ENCODE results near the gene SYT8. TPM values are rescaled to one million over a fixed set of nuclear protein-coding genes. Genes with fewer than 3 reads are reported as not detected.

SYT8 gene
- total RNA-seq, 2 experiments from 2014 or later: not detected

DNA sequence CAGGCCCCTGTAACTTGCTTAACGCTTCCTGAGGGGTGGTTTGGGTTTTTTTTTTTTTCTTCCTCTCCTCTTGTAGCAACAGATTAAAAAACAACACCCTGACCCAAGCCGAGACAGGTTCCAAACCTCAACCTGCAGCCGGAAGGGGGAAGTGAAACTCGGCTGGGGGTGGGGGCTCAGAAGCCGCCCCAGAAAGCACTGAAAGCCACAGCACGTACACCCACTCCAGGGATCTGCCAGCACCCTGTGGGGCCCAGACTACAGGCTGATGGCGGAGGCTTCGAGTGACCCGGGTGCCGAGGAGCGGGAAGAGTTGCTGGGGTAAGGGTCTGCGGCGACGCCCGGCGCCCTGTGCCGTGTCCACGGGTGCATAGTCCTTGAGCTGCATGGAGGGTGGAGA lies 18.1 kb downstream of the SYT8 start, which contains the start of gene LSP1:
TSS of gene LSP1 (plus strand) at position 208 of the 400 bp plus-strand sequence. CDS start at position 269, 61 bp downstream.
- peak within 1 kb of the TSS; percentile 93 for H3K27ac Mint-ChIP-seq
- intact Hi-C loops (cut with micrococcal nuclease): loop anchor here (1.0 to 5.0 kb wide), 5 partner anchors 9 to 414 kb away; partner anchors contain the start of gene PRR33
- peaks cover 77% of the 10 kb centered on the region for H3K4me1 Mint-ChIP-seq (ENCODE audit: low read depth)
- no peaks in the 10 kb centered on the region for H3K36me3 Mint-ChIP-seq (ENCODE audit: low read depth)
- H3K27me3 Mint-ChIP-seq (ENCODE audit: low read depth): no peaks in the 10 kb centered on the region
- DNase-seq: peak; percentile 90
- no peaks in the 10 kb centered on the region for H3K9me3 Mint-ChIP-seq
- peak within 1 kb of the TSS; percentile 84 for H3K4me3 Mint-ChIP-seq
- CTCF ChIA-PET: interaction anchor here (0.8 to 6.6 kb wide), 8 partner anchors 20 to 299 kb away, joined by 3 to 42 read pairs (median 5); no protein-coding TSS in a partner anchor

DNA sequence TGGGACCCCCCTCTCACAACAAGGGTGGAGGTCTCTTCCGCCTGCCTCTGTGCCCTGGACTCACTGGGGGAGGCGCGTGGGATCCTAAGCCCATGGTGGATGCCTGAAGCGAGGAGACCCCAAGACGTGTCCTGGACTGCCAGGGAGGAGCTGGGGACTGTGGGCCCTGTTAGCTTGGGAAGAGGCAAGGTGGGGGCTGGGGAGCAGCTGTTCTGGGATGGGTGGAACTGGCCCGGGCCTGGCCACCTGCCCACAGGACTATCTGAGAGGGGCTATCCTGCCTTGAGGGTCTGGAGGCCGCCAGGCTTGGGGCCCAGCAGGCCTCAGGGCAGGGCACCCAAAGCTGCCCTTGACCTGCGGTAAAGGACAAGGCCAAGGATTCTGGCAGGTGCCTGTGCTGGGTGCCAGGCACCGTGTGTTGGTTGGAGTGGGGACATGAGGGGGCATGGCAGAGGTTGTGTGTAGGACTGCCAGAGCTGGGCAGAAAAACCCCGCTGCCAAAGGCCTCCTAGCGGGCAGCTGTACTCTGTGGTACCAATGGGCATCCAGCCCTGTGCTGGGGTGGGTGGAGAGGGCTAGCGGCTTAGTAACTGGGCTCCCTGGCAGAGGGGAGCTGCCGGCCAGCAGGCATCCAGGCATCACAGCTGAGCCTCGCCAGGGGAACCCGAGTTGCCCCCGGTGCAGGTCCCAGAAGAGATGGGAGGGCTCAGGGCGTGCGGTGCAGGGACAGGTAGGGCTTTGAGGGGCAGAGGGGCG lies 18.8 kb downstream of the SYT8 start:
- H3K36me3 Mint-ChIP-seq (ENCODE audit: low read depth): no peaks in the 10 kb centered on the region
- H3K9me3 Mint-ChIP-seq: no peaks in the 10 kb centered on the region
- peaks cover 73% of the 10 kb centered on the region for H3K4me1 Mint-ChIP-seq (ENCODE audit: low read depth)
- peak; percentile 31 for DNase-seq
- peak overlapping the region; percentile 84 for H3K4me3 Mint-ChIP-seq
- no peaks in the 10 kb centered on the region for H3K27me3 Mint-ChIP-seq (ENCODE audit: low read depth)
- CTCF ChIA-PET: interaction anchor here (0.7 to 6.6 kb wide), 10 partner anchors 16 to 299 kb away, joined by 3 to 42 read pairs (median 5); no protein-coding TSS in a partner anchor
- peak overlapping the region; percentile 93 for H3K27ac Mint-ChIP-seq
- intact Hi-C loops (cut with micrococcal nuclease): loop anchor here (1.0 to 5.0 kb wide), 5 partner anchors 9 to 414 kb away; partner anchors contain the start of gene PRR33

DNA sequence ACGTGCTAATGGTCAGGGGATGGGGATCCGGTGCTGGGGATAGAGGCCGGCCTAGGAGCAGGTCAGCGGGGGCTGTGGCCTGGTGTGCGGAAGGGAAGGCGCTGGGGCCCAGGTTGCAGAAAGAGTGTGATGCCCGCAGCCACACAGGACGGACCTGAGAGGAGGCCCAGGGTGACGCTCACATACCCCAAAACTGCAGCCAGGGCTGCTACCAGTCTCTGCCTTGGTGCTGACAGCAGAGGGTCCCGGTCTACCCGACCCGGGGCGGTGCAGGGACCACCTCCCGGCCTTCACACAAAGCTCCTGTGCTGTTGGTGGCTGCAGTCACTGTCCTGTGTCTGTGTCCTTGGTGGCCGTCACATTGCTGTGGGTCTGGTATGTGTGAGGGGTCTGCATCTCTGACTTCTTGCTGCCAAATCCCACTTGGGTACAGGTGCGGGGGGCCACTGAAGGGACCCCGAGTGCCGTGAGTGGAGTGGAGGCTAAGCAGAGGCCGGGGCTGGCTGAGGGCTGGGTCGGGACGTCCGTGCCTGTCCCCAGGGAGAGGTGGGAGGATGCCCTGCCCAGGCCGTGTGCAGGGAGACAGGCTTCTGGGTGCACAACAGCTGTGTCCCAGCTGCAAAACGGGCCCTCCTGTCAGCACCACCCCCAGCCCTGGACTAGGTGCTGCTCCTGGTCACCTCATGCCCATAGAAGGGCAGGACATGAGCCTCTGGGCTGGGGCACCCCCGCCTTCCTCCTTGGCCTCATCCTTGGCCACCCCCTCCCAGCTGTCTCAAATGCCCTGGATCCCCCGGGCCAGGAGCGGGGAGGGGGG lies 19.6 kb downstream of the SYT8 start:
- Mint-ChIP-seq H3K4me3 (peak overlapping the region; percentile 84), H3K4me1 (ENCODE audit: low read depth) (peaks cover 66% of the 10 kb centered on the region), H3K27ac (no peak overlapping the region), H3K36me3 (ENCODE audit: low read depth) (no peaks in the 10 kb centered on the region), H3K27me3 (ENCODE audit: low read depth) (no peaks in the 10 kb centered on the region), H3K9me3 (no peaks in the 10 kb centered on the region)
- peak; percentile 25 for DNase-seq
- CTCF ChIA-PET: interaction anchor here (0.7 to 6.6 kb wide), 7 partner anchors 15 to 298 kb away, joined by 3 to 42 read pairs (median 7); no protein-coding TSS in a partner anchor
- intact Hi-C loops (cut with micrococcal nuclease): loop anchor here (5.0 kb wide), 1 partner anchor 413 kb away; no protein-coding TSS in a partner anchor

DNA sequence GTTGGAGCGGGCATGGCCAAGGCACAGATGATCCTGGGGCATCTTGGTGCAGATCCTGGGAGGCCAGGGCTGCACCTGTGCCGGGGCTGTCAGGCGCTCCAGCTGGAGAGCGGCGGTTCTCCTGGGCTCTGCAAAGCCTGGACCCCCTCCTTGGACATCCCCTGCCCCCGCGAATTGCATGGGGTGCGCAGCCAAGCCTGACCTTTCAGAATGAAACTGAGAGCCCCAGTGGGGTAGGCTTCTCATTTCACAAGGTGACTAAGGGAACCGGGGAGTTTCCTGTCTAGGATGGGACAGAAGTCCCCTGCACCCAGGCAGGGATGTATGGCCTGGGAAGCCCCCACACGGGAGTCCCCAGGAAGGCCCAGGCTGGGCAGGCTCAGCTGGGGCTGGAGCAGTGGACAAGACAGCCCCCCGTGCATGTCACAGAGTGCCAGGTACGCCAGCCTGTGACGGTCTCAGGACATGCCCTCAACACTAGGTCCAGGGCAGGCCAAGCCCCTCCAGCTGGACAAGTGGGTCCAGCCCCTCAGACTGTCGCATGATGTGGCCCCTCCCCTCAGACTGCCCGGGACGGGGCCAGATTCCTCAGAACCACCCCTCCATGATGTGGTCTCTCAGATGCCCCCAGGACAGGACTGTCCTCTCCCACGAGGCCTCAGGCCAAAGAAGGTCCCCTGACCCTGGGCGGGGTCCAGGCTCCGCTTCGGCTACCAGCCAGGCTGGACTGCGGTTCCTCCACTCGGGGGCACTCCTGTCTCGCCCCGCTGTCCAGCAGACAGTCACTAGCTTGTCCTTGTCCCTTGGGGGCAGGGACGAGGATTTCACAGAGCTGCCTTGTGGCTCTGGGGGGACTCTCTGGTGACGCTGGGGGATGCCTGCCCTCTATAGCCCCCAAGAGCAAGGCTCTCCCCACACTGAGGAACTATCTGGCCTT lies 20.4 kb downstream of the SYT8 start:
- DNase-seq: peak; percentile 80
- intact Hi-C loops (cut with micrococcal nuclease): loop anchor here (5.0 kb wide), 1 partner anchor 412 kb away; no protein-coding TSS in a partner anchor
- H3K27me3 Mint-ChIP-seq (ENCODE audit: low read depth): no peaks in the 10 kb centered on the region
- H3K27ac Mint-ChIP-seq: no peak overlapping the region
- no peaks in the 10 kb centered on the region for H3K9me3 Mint-ChIP-seq
- H3K36me3 Mint-ChIP-seq (ENCODE audit: low read depth): no peaks in the 10 kb centered on the region
- CTCF ChIA-PET: interaction anchor here (6.6 kb wide), 1 partner anchor 27 kb away, joined by 42 read pairs; no protein-coding TSS in a partner anchor
- peaks cover 60% of the 10 kb centered on the region for H3K4me1 Mint-ChIP-seq (ENCODE audit: low read depth)
- H3K4me3 Mint-ChIP-seq: no peak overlapping the region

DNA sequence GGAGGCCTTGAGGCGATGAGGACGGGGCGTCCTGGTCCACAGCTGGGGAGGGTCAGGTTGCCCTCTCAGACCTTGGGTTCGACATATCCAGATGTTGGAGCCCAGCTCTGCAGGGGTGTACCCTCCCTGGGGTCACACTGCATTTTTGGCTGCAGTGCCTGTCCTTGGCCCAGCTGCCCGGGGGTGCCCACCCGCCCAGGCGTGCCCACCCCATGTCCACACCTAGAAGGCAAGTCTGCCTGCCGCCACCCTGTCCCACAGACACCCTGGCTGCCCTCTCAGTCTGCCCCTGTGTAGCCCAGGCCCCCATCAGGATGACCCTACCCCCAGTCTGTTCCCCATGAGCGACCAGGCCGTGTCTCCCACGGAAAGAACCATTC lies 21.1 kb downstream of the SYT8 start:
- Mint-ChIP-seq H3K27ac (no peak overlapping the region), H3K4me1 (ENCODE audit: low read depth) (peaks cover 54% of the 10 kb centered on the region), H3K27me3 (ENCODE audit: low read depth) (no peaks in the 10 kb centered on the region), H3K4me3 (no peak overlapping the region), H3K36me3 (ENCODE audit: low read depth) (no peaks in the 10 kb centered on the region), H3K9me3 (no peaks in the 10 kb centered on the region)
- intact Hi-C loops (cut with micrococcal nuclease): no loop called here
- DNase-seq: no peak
- CTCF ChIA-PET: interaction anchor here (6.6 kb wide), 1 partner anchor 26 kb away, joined by 42 read pairs; no protein-coding TSS in a partner anchor

DNA sequence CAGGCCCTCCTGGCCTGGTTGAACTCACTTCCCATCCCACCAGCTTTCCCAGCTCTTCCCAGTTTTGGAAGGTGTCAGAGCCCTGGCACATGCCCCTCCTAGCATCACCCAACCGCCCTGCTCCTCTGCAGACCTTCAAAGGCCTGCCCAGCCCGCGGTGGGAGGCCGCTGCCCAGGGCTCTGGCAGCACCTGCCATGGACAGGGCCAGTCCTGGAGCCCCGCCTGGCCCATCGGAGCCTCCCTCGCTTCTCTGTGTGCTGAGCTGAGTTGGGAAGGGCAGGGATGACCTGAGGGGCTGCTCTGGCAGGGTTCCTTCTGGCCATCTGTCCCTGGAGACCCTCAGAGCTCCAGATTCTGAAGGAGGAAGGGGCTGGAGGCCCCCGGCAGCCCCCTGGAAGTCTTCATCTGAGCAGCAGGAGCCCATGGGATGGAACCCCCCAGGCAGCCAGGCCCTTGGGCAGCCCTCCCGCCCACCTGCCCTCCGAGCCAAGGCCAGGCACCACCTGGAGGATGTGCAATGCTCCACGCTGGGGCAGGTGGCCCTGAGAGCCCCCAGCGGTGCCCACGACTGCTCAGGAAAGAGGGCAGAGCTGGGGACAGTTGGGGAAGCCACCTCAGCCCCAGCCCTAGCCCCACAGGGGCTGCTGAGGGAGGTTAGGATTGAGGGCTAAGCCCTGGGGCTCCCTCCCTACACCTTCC lies 21.7 kb downstream of the SYT8 start:
- Mint-ChIP-seq H3K9me3 (no peaks in the 10 kb centered on the region), H3K4me1 (ENCODE audit: low read depth) (peaks cover 48% of the 10 kb centered on the region), H3K27me3 (ENCODE audit: low read depth) (no peaks in the 10 kb centered on the region), H3K27ac (no peak overlapping the region), H3K4me3 (no peak overlapping the region), H3K36me3 (ENCODE audit: low read depth) (no peaks in the 10 kb centered on the region)
- no peak for DNase-seq
- CTCF ChIA-PET: interaction anchor here (6.6 kb wide), 1 partner anchor 26 kb away, joined by 42 read pairs; no protein-coding TSS in a partner anchor
- intact Hi-C loops (cut with micrococcal nuclease): no loop called here

DNA sequence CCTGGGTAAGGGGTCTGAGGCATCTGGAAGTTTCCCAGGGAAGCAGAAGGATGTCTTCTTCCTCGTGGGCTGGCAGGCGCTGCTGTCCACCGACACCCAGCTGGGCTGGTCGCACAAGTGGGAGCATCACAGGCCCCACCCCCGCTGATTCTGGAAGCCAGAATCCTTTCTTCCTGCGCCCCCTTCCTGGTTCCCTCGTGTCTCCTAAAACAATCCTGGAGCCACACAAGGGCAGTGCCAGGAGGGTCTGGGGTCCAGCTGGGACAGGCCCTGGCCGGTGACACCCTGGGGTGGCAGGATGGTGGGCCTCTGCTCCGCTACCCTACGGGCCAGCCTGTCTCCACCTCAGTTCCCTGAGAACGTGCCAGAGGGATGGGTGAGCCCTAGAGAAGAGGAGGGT lies 22.3 kb downstream of the SYT8 start:
- no peak for DNase-seq
- CTCF ChIA-PET: no interaction called here
- H3K4me1 Mint-ChIP-seq (ENCODE audit: low read depth): peaks cover 42% of the 10 kb centered on the region
- no peak overlapping the region for H3K4me3 Mint-ChIP-seq
- H3K36me3 Mint-ChIP-seq (ENCODE audit: low read depth): no peaks in the 10 kb centered on the region
- H3K9me3 Mint-ChIP-seq: no peaks in the 10 kb centered on the region
- intact Hi-C loops (cut with micrococcal nuclease): no loop called here
- no peaks in the 10 kb centered on the region for H3K27me3 Mint-ChIP-seq (ENCODE audit: low read depth)
- no peak overlapping the region for H3K27ac Mint-ChIP-seq

DNA sequence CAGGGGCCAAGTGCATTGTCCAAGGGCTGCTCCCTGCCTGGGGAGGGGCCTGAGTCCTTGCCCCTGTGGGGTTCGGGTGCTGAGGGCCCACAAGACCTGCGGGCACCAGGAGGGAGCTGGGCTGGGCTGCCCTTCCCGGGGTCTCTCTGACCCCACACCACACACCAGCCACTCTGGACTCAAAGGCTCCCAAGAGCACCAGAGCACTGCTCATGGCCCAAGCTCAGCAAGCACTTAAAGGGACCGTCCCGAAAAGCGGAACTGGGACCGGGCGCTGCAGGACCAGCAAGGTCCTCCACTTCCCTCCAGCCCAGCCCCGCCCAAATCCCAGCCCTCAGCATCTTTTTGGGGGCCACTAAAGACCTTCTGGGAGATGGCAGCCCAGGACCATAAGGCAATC lies 23.4 kb downstream of the SYT8 start:
- Mint-ChIP-seq H3K36me3 (ENCODE audit: low read depth) (no peaks in the 10 kb centered on the region), H3K27ac (no peak overlapping the region), H3K9me3 (no peaks in the 10 kb centered on the region), H3K4me1 (ENCODE audit: low read depth) (peaks cover 31% of the 10 kb centered on the region), H3K27me3 (ENCODE audit: low read depth) (no peaks in the 10 kb centered on the region), H3K4me3 (no peak overlapping the region)
- CTCF ChIA-PET: no interaction called here
- DNase-seq: no peak
- intact Hi-C loops (cut with micrococcal nuclease): no loop called here

DNA sequence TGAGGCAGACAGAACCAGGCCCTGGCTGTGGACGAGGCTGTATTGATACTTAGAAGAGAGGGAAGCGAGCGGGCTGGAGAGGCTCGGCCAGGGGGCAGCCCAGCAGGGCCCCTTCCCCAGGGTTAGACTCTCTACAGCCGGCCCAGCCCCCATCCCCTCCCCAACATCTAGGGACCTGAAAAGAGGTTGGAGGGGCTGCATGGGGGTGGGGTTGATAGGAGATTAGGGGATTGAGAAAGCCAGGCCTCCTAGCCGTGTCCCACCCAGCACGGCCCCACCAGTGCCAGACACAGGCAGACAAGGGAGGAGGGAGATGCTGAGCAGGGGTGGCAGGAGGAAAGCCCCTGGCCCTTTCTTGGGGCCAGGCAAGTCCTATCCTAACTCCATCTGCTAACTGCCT lies 23.8 kb downstream of the SYT8 start:
- H3K27ac Mint-ChIP-seq: no peak overlapping the region
- intact Hi-C loops (cut with micrococcal nuclease): no loop called here
- CTCF ChIA-PET: no interaction called here
- no peaks in the 10 kb centered on the region for H3K36me3 Mint-ChIP-seq (ENCODE audit: low read depth)
- no peaks in the 10 kb centered on the region for H3K27me3 Mint-ChIP-seq (ENCODE audit: low read depth)
- peaks cover 27% of the 10 kb centered on the region for H3K4me1 Mint-ChIP-seq (ENCODE audit: low read depth)
- no peak for DNase-seq
- H3K9me3 Mint-ChIP-seq: no peaks in the 10 kb centered on the region
- H3K4me3 Mint-ChIP-seq: no peak overlapping the region

DNA sequence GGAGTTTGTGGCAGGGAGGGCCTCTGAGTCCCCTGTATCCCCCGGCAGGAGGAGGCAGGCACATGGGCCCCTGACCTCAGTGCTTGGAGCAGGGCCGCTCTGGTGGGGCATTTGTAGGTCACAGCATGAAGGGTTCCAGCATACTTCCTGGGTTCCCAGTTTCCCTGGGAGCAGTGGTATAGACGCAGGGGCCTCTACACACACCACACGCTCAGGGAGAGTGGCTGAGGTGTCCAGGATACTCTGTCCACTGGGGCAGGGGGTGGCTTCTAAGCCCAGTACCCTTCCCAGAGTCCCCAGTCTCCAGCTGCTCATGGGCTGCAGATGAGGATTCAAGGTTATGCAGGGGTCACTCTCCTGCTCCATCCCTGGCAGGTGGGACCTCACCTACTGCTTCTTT lies 24.2 kb downstream of the SYT8 start:
- Mint-ChIP-seq H3K9me3 (no peaks in the 10 kb centered on the region), H3K36me3 (ENCODE audit: low read depth) (no peaks in the 10 kb centered on the region), H3K4me3 (no peak overlapping the region), H3K27ac (no peak overlapping the region), H3K27me3 (ENCODE audit: low read depth) (no peaks in the 10 kb centered on the region), H3K4me1 (ENCODE audit: low read depth) (peaks cover 24% of the 10 kb centered on the region)
- intact Hi-C loops (cut with micrococcal nuclease): no loop called here
- no peak for DNase-seq
- CTCF ChIA-PET: interaction anchor here (0.6 kb wide), 1 partner anchor 9 kb away, joined by 3 read pairs; no protein-coding TSS in a partner anchor

DNA sequence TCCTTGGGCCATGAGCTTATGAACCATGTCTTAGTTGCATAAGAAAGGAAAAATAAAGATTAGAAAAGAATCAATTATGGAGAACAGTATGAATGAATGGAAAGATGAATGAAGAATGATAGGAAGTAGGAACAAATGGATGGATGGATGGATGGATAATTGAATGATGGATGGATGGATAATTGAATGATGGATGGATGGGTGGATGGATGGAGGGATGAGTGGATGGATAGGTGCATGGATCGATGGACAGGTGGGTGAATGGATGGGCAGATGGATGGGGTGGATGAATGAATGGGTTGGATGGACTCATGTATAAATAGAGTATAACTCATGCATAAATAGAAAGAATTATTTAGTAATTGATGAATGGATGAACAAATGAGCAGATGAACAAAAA lies 25.3 kb downstream of the SYT8 start:
- intact Hi-C loops (cut with micrococcal nuclease): no loop called here
- H3K27ac Mint-ChIP-seq: no peak overlapping the region
- H3K36me3 Mint-ChIP-seq (ENCODE audit: low read depth): no peaks in the 10 kb centered on the region
- CTCF ChIA-PET: interaction anchor here (0.6 kb wide), 1 partner anchor 9 kb away, joined by 4 read pairs; no protein-coding TSS in a partner anchor
- no peak overlapping the region for H3K4me3 Mint-ChIP-seq
- H3K4me1 Mint-ChIP-seq (ENCODE audit: low read depth): peaks cover 18% of the 10 kb centered on the region
- no peaks in the 10 kb centered on the region for H3K9me3 Mint-ChIP-seq
- DNase-seq: no peak
- no peaks in the 10 kb centered on the region for H3K27me3 Mint-ChIP-seq (ENCODE audit: low read depth)

Data from activated naive CD4-positive, alpha-beta T cell treated with anti-CD3 and anti-CD28 coated beads for 36 hours (primary cell).